Aorta (tissue), 5 donors: ENCODE results near the gene ADCY10. TPM values are rescaled to one million over a fixed set of nuclear protein-coding genes. Genes with fewer than 3 reads are reported as not detected.
"Not testable (repeated sequence)": the region's sequence is repeated elsewhere in the genome, so short reads cannot be mapped to it uniquely, and the experiment has no call there.

Experiments
- ATAC-seq: fragments of 200-7000 bp; cut with Tn5 transposase; one replicate; pipeline ENCODE4 v1.9.1; 2022; ENCODE audit warnings: moderate library complexity; ENCODE audit not compliant: low FRiP score
- DNase-seq, 2 donors: peaks; one replicate each; pipeline ENCODE4 v3.0.0-alpha.2; 2020
- H3K27ac ChIP-seq, 2 donors: one replicate each; pipeline ENCODE4 v1.5.1; 2013; ENCODE audit warnings: low read length in 2 of 2, mild to moderate bottlenecking in 2 of 2, moderate library complexity in 2 of 2, control low read depth in 1 of 2, inconsistent platforms in 1 of 2, low read depth in 1 of 2
- H3K27me3 ChIP-seq, 2 donors: one replicate each; pipeline ENCODE4 v1.6.1; 2013; ENCODE audit warnings: control low read depth in 1 of 2, low read length in 1 of 2, mild to moderate bottlenecking in 1 of 2, moderate library complexity in 1 of 2; ENCODE audit not compliant: insufficient read depth in 2 of 2, control insufficient read depth in 1 of 2
- H3K36me3 ChIP-seq, 2 donors: one replicate each; pipeline ENCODE4 v1.6.1; 2013; ENCODE audit warnings: control low read depth in 1 of 2, low read length in 1 of 2, mild to moderate bottlenecking in 1 of 2; ENCODE audit not compliant: insufficient read depth in 2 of 2, control insufficient read depth in 1 of 2
- H3K4me1 ChIP-seq, 2 donors: one replicate each; pipeline ENCODE4 v1.6.1; 2013; ENCODE audit warnings: low read length in 2 of 2, control low read depth in 1 of 2, mild to moderate bottlenecking in 1 of 2, moderate library complexity in 1 of 2; ENCODE audit not compliant: insufficient read depth in 2 of 2, control insufficient read depth in 1 of 2
- H3K4me3 ChIP-seq, 2 donors: one replicate each; pipeline ENCODE4 v1.5.1; 2013; ENCODE audit warnings: low read length in 2 of 2, control low read depth in 1 of 2, mild to moderate bottlenecking in 1 of 2
- H3K9me3 ChIP-seq: one replicate; pipeline ENCODE4 v1.6.1; 2013; ENCODE audit warnings: mild to moderate bottlenecking, low read length; ENCODE audit not compliant: control insufficient read depth
- WGBS, 2 donors: extraction: QIAGEN DNeasy Blood & Tissue Kit; methylation state at CpG; one replicate each; pipeline ENCODE4 v1.1.7; 2013; 5-methylcytosine and 5-hydroxymethylcytosine counted together
- intact Hi-C, 2 donors: fragments of 100-400 bp; cut with DNase I; formaldehyde crosslinking; loops; one replicate each; pipeline versions ENCODE4 v1.14.2 to v1.15.0; 2022
- polyA plus RNA-seq, 2 donors: library from polyadenylated mRNA; stranded (reverse); fragments of 200-250 nt; gene quantifications; one replicate each; pipeline ENCODE4 v1.2.3, GENCODE V29; 2013
- total RNA-seq, 2 donors: library from RNA; stranded (reverse); fragmentation: NEBNext Ultra II Directional; extraction: Animal tissue kit (Norgen Biotek cat#: 25700); gene quantifications; one replicate each; pipeline ENCODE4 v1.2.1, GENCODE V29; 2021
- donor health status: healthy with polysubstance abuse.
- donor health status: Bipolar disorder and iron deficiency.
- donor health status: DM: no; HTN: no; CAD: no.
- donor health status: DM: no; HTN: no; CAD: no.
- donor health status: DM: yes; HTN: yes; CAD: no.

ADCY10 gene
- total and polyA plus RNA-seq, 4 donors, result 0.13 to 0.24 (median 0.16) TPM

DNA sequence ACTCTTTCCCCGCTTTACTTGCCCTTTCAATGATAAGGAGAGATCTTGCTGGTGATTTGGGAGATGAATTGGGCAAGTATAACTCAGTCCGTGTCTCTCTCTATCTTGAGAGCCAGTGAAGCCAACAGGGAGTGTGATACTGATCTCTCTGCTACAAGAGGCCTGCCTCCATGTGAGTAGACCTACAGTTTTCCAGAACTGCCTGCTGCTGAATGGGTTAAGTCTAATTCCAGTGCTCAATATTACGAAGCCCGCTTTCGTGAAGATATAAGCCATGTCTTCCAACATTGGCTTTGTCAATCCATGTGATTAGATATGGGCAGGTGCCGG is 92.6 kb downstream of the ADCY10 start:
- Histone ChIP-seq H3K9me3 (no peaks in the 10 kb centered on the region), H3K36me3 (no peaks in the 10 kb centered on the region), H3K4me1 (no peaks in the 10 kb centered on the region), H3K4me3 (no peak overlapping the region), H3K27ac (peak overlapping the region in 1 of 2 donors; percentile 43), H3K27me3 (no peaks in the 10 kb centered on the region)
- DNase-seq (no peak), ATAC-seq (no peak)
- intact Hi-C loops, result loop anchor here in 1 of 2 donors (5.0 kb wide), 1 partner anchor 116 kb away; the partner anchor contains the start of genes DCAF6 and MPC2
- WGBS, 2 donors, result 94 to 95% methylated on average over 6 of the region's 6 CpGs

DNA sequence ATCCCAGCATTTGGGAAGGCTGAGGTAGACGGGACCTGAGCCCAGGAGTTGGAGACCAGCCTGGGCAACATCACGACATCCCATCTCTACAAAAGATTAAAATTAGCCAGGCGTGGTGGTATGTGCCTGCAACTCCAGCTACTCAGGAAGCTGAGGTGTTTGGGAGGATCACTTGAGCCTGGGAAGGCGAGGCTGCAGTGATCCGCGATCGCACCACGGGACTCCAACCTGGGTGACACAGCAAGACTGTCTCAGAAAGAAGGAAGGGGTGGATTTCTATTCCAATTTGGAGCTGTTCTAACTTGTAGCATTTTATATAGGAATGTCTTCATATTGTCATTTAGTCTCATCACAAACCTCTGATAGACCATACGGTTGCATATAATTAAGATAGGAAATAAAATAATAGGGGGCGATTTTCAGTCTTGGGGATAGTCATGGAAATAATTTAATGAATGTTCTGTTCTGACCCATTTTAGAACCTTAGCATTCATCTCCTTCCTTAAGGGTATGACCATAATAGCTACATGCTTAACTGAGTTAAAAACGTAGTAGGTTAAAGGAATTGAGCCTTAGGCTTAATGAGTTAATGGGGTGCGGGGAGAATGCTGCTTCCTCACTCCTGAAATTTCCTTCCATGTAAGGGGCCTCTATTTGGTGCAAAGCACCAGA is 93.1 kb downstream of the ADCY10 start:
- H3K36me3 ChIP-seq, result no peaks in the 10 kb centered on the region
- H3K4me1 ChIP-seq, result no peaks in the 10 kb centered on the region
- intact Hi-C loops, result loop anchor here in 1 of 2 donors (5.0 kb wide), 1 partner anchor 116 kb away; the partner anchor contains the start of genes DCAF6 and MPC2
- DNase-seq, result peak in 1 of 2 donors; percentile 48
- H3K27ac ChIP-seq, result peak overlapping the region in 1 of 2 donors; percentile 66
- no peak overlapping the region for H3K4me3 ChIP-seq
- ATAC-seq, result no peak
- H3K27me3 ChIP-seq, result no peaks in the 10 kb centered on the region
- no peaks in the 10 kb centered on the region for H3K9me3 ChIP-seq
- WGBS, 2 donors, result 80 to 81% methylated on average over 12 of the region's 12 CpGs

DNA sequence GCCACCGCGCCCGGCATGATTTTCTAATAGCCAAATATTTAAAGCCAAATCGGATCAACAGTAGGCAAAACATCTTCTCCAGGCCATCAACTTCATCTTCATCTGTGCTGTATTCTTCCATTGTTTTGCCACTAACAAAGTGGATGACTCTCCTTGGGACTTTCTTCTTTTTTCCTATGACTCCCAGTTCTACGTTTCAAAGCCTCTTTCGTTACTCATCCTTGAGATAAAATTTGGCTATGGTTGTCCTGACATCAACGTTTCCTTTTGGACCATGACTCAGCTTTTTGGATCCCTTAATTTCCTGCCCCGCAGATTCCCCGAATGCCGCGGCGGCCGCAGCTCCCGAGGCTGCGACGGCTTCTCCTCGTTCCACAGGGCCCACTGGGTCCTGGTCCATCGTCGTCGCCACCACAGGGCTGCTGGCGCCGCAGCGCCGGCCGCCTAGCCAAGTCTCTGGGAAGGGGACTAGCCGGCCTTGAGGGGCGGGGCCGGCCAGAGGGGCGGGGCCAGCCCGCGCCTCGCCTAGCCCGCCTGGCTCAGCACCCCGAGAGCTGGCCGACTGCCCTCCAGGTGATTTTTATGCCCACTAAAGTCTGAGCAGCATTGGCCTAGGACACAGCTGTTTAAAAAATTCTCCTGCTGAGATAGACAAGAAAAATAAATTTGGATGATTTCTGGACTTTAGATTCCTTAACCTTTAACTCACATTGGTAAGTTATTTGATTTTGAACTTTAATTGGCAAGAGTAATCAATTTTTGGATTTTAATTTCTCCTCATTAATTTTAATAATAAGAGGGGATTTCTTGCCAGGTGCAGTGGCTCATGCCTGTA is 93.9 kb downstream of the ADCY10 start:
- Histone ChIP-seq H3K36me3 (no peaks in the 10 kb centered on the region), H3K27me3 (no peaks in the 10 kb centered on the region), H3K9me3 (no peaks in the 10 kb centered on the region), H3K4me3 (peak overlapping the region in 1 of 2 donors; percentile 63), H3K4me1 (no peaks in the 10 kb centered on the region), H3K27ac (peak overlapping the region in 1 of 2 donors; percentile 66)
- intact Hi-C loops, result loop anchor here in 1 of 2 donors (5.0 kb wide), 1 partner anchor 117 kb away; the partner anchor contains the start of genes DCAF6 and MPC2
- WGBS, 2 donors, result 11% methylated on average over 34 to 35 of the region's 35 CpGs
- peak; percentile 95 for ATAC-seq
- peak; percentile 92 to 95 for DNase-seq

- no peaks in the 10 kb centered on the region for H3K4me1 ChIP-seq
- WGBS, 2 donors, result 95 to 97% methylated on average over 1 of the region's 1 CpG
- ATAC-seq (no peak), DNase-seq (no peak)
- no peaks in the 10 kb centered on the region for H3K27me3 ChIP-seq
- no peaks in the 10 kb centered on the region for H3K36me3 ChIP-seq
- intact Hi-C loops, result no loop called here
- H3K9me3 ChIP-seq, result no peaks in the 10 kb centered on the region
- H3K27ac ChIP-seq, result no peak overlapping the region
- no peak overlapping the region for H3K4me3 ChIP-seq
Measured at GRCh38 chr1:167815650-167816049, 98.3 kb downstream of the ADCY10 start.

DNA sequence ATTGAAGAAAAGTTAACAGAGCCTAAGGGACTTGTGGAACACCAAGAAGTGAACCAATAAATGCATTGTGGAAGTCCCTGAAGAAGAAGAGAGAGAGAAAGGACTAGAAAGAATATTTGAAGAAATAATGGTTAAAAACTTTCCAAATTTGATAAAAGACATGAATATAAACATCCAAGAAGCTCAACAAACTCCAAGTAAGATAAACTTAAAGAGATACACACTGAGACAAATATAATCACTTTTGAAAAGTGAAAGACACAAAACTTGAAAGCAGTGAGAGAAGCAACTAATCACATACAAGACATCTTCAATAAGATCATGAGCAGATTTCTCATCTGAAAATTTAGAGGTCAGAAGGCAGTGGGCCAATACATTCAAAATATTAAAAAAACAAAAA is 101.0 kb downstream of the ADCY10 start:
- no peaks in the 10 kb centered on the region for H3K36me3 ChIP-seq
- no peak overlapping the region for H3K27ac ChIP-seq
- no peak overlapping the region for H3K4me3 ChIP-seq
- no peaks in the 10 kb centered on the region for H3K27me3 ChIP-seq
- no peak for ATAC-seq
- no peak for DNase-seq
- no peaks in the 10 kb centered on the region for H3K4me1 ChIP-seq
- no peaks in the 10 kb centered on the region for H3K9me3 ChIP-seq
- intact Hi-C loops, result no loop called here

DNA sequence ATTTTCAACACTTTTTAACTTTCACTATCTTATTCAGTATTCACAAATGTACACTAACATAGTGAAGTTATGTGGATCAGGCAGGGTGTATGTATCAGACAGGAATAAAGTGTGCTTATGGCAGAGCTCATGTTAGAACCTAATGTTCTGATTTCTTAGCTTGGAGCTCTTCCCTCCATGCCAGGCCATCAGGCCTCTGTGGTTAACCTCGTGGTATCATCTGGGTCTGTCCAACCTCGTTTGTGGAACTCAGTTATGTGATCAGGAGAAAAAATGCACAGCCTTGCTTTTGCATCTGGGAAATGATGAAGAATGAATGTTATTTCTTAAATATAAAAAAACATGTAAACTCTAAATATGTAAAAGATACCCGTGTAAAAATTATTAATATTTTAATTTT is 105.2 kb downstream of the ADCY10 start:
- Histone ChIP-seq H3K9me3 (no peaks in the 10 kb centered on the region), H3K36me3 (no peaks in the 10 kb centered on the region), H3K4me3 (no peak overlapping the region), H3K27me3 (no peaks in the 10 kb centered on the region), H3K27ac (no peak overlapping the region), H3K4me1 (no peaks in the 10 kb centered on the region)
- DNase-seq, result no peak
- intact Hi-C loops, result no loop called here
- no peak for ATAC-seq
- WGBS, 2 donors, result 74 to 77% methylated on average over 3 of the region's 3 CpGs

- intact Hi-C loops, result no loop called here
Measured at GRCh38 chr1:167808104-167808503, 105.8 kb downstream of the ADCY10 start.

DNA sequence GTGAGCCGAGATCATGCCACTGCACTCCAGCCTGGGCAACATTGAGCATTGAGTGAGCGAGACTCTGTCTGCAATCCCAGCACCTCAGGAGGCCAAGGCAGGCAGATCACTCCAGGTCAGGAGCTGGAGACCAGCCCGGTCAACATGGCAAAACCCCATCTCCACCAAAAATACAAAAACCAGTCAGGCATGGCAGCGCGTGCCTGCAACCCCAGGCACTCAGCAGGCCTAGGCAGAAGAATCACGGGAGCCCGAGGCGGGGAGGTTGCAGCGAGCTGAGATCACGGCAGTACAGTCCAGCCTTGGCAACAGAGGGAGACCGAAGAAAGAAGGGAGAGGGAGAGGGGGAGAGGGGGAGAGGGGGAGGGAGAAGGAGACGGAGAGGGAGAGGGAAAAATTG is 107.3 kb downstream of the ADCY10 start:
- DNase-seq, intact Hi-C loops, H3K4me1 ChIP-seq, ATAC-seq, H3K9me3 ChIP-seq, H3K36me3 ChIP-seq, H3K27ac ChIP-seq, H3K4me3 ChIP-seq, H3K27me3 ChIP-seq: not testable (repeated sequence)
- 91 to 97% methylated on average over 9 to 12 of the region's 12 CpGs for WGBS, 2 donors

More at GRCh38 chr1:167808104-167808503, 105.8 kb downstream of the ADCY10 start:
- Histone ChIP-seq H3K27me3 (no peaks in the 10 kb centered on the region), H3K36me3 (no peaks in the 10 kb centered on the region), H3K27ac (no peak overlapping the region), H3K4me1 (no peaks in the 10 kb centered on the region), H3K9me3 (no peaks in the 10 kb centered on the region), H3K4me3 (no peak overlapping the region)
- DNase-seq (no peak), ATAC-seq (no peak)
- 85 to 90% methylated on average over 3 of the region's 3 CpGs for WGBS, 2 donors
